ENCODE measurements around the gene NFATC1.

Gene NFATC1

GRCh38 chr18:79469751-79470505, 74.2 kb downstream of the NFATC1 start:
- TF ChIP-seq CTCF (IDR thresholded peaks at IDR 0.05; ENCODE audit: low read depth, low read length) = no peak
- no peak overlapping the region for H3K4me3 ChIP-seq (ENCODE audit: low read depth, low read length)

GRCh38 chr18:79470547-79470946, 74.8 kb downstream of the NFATC1 start:
- no peak overlapping the region for H3K4me3 ChIP-seq (ENCODE audit: low read depth, low read length)
- no peak for TF ChIP-seq CTCF (IDR thresholded peaks at IDR 0.05; ENCODE audit: low read depth, low read length)

- no peak for TF ChIP-seq CTCF (IDR thresholded peaks at IDR 0.05; ENCODE audit: low read depth, low read length)
- H3K4me3 ChIP-seq (ENCODE audit: low read depth, low read length) = no peak overlapping the region
These were observed 75.3 kb downstream of the NFATC1 start for GRCh38 chr18:79471046-79471445.

GRCh38 chr18:79471597-79471996, 75.9 kb downstream of the NFATC1 start:
- no peak for TF ChIP-seq CTCF (IDR thresholded peaks at IDR 0.05; ENCODE audit: low read depth, low read length)

GRCh38 chr18:79472176-79472575, 76.4 kb downstream of the NFATC1 start:
- no peak for TF ChIP-seq CTCF (IDR thresholded peaks at IDR 0.05; ENCODE audit: low read depth, low read length)
- no peak overlapping the region for H3K4me3 ChIP-seq (ENCODE audit: low read depth, low read length)

More at GRCh38 chr18:79471597-79471996, 75.9 kb downstream of the NFATC1 start:
- no peak overlapping the region for H3K4me3 ChIP-seq (ENCODE audit: low read depth, low read length)

- no peak for TF ChIP-seq CTCF (IDR thresholded peaks at IDR 0.05; ENCODE audit: low read depth, low read length)
- no peak overlapping the region for H3K4me3 ChIP-seq (ENCODE audit: low read depth, low read length)
These were observed 77.2 kb downstream of the NFATC1 start for GRCh38 chr18:79472946-79473345.

GRCh38 chr18:79476031-79476917, 80.5 kb downstream of the NFATC1 start:
- no peak for TF ChIP-seq CTCF (IDR thresholded peaks at IDR 0.05; ENCODE audit: low read depth, low read length)
- no peak overlapping the region for H3K4me3 ChIP-seq (ENCODE audit: low read depth, low read length)
